SU-DHL-6 (cell line): ENCODE results near the gene RNF157.

Experiments
- H2AFZ ChIP-seq: fragments of 200-600 bp; sonication (generic); 2 replicates; pipeline ENCODE4 v1.6.1; 2014; ENCODE audit warnings: low read depth, mild to moderate bottlenecking, moderate library complexity, mixed read lengths, antibody characterized with exemption, low read length; ENCODE audit not compliant: severe bottlenecking
- H3F3A ChIP-seq: fragments of 200-600 bp; shearing (Covaris generic); 2 replicates; pipeline ENCODE4 v1.6.0; 2016; ENCODE audit warnings: antibody characterized with exemption, mild to moderate bottlenecking; ENCODE audit not compliant: insufficient read depth
- H3K27ac ChIP-seq: fragments of 200-600 bp; sonication (generic); 2 replicates; pipeline ENCODE4 v1.5.1; 2016; ENCODE audit warnings: low read depth, mild to moderate bottlenecking, low read length, moderate library complexity, mixed read lengths
- H3K27me3 ChIP-seq: fragments of 200-600 bp; sonication (generic), shearing (Covaris generic); 2 replicates; pipeline ENCODE4 v1.6.0; 2014; ENCODE audit warnings: mild to moderate bottlenecking, low read length
- H3K36me3 ChIP-seq: fragments of 200-600 bp; sonication (generic); 2 replicates; pipeline ENCODE4 v1.6.1; 2014; ENCODE audit warnings: mild to moderate bottlenecking, low read length, mixed read lengths
- H3K4me2 ChIP-seq: fragments of 300-600, 200-600 bp; shearing (Covaris generic), sonication (generic); 2 replicates; pipeline ENCODE4 v1.6.0; 2014; ENCODE audit warnings: low read length, low read depth, mild to moderate bottlenecking; ENCODE audit not compliant: poor library complexity, severe bottlenecking
- H3K4me3 ChIP-seq: fragments of 200-600 bp; sonication (generic); 2 replicates; pipeline ENCODE4 v1.5.1; 2014; ENCODE audit warnings: antibody characterized with exemption, low read length, mild to moderate bottlenecking, mixed read lengths; ENCODE audit not compliant: insufficient read depth, poor library complexity, severe bottlenecking
- H3K79me2 ChIP-seq: fragments of 200-600 bp; sonication (generic); 2 replicates; pipeline ENCODE4 v1.6.1; 2014; ENCODE audit warnings: mild to moderate bottlenecking, low read length, moderate library complexity; ENCODE audit not compliant: insufficient read depth
- H3K9ac ChIP-seq: fragments of 200-600 bp; sonication (generic); 2 replicates; pipeline ENCODE4 v1.7.0; 2014; ENCODE audit warnings: mild to moderate bottlenecking, low read length
- H3K9me2 ChIP-seq: fragments of 200-600 bp; sonication (generic); replicated peaks from 2 replicates; pipeline ENCODE4 v1.6.1; 2014; ENCODE audit warnings: low read length; ENCODE audit not compliant: insufficient read depth
- H3K9me3 ChIP-seq: fragments of 200-600 bp; sonication (generic); 2 replicates; pipeline ENCODE4 v1.6.1; 2014; ENCODE audit warnings: low read length, mixed read lengths; ENCODE audit not compliant: insufficient read depth
- H4K20me1 ChIP-seq: fragments of 200-600 bp; sonication (generic); 2 replicates; pipeline ENCODE4 v1.6.1; 2014; ENCODE audit warnings: low read depth, mild to moderate bottlenecking, antibody characterized with exemption, low read length, moderate library complexity, mixed read lengths
- CTCF ChIP-seq: fragments of 200-600 bp; sonication (generic); IDR thresholded peaks from one replicate; pipeline ENCODE4 v1.5.1; 2017; ENCODE audit warnings: antibody characterized with exemption, mild to moderate bottlenecking, low read length, moderate library complexity; ENCODE audit not compliant: insufficient read depth, poor library complexity, severe bottlenecking
- EZH2phosphoT487 ChIP-seq: fragments of 200-600 bp; sonication (generic), shearing (Covaris generic); conservative IDR thresholded peaks from 2 replicates; pipeline ENCODE4 v1.6.1; 2018; ENCODE audit warnings: mild to moderate bottlenecking, antibody characterized with exemption, low read length, moderate library complexity, mixed read lengths

The RNF157 gene

GRCh38 chr17:76157759-76158158 lies 82.5 kb downstream of the RNF157 start:
- Histone ChIP-seq H4K20me1 (no peaks in the 10 kb centered on the region), H3K27ac (no peak overlapping the region), H3K79me2 (no peaks in the 10 kb centered on the region), H3K9me2 (no peaks in the 10 kb centered on the region), H3K9ac (no peak overlapping the region), H3K9me3 (no peaks in the 10 kb centered on the region), H3K36me3 (no peaks in the 10 kb centered on the region), H2AFZ (no peak overlapping the region), H3K4me3 (no peak overlapping the region), H3F3A (no peaks in the 10 kb centered on the region), H3K27me3 (no peaks in the 10 kb centered on the region), H3K4me2 (no peak overlapping the region)
- TF ChIP-seq CTCF (no peak), EZH2phosphoT487 (no peak)

GRCh38 chr17:76156662-76156991 lies 83.7 kb downstream of the RNF157 start:
- Histone ChIP-seq H3K79me2 (no peaks in the 10 kb centered on the region), H3K36me3 (no peaks in the 10 kb centered on the region), H3K4me3 (no peak overlapping the region), H3K9me2 (no peaks in the 10 kb centered on the region), H3K4me2 (no peak overlapping the region), H3K27me3 (no peaks in the 10 kb centered on the region), H3K9me3 (no peaks in the 10 kb centered on the region), H4K20me1 (no peaks in the 10 kb centered on the region), H3F3A (no peaks in the 10 kb centered on the region), H3K27ac (no peak overlapping the region), H3K9ac (no peak overlapping the region), H2AFZ (no peak overlapping the region)
- no peak for TF ChIP-seq CTCF
- no peak for TF ChIP-seq EZH2phosphoT487

- Histone ChIP-seq H3K36me3 (no peaks in the 10 kb centered on the region), H4K20me1 (no peaks in the 10 kb centered on the region), H3K9ac (no peak overlapping the region), H3K9me2 (no peaks in the 10 kb centered on the region), H3K9me3 (no peaks in the 10 kb centered on the region), H3K27ac (no peak overlapping the region), H3K4me3 (no peak overlapping the region), H3K79me2 (no peaks in the 10 kb centered on the region), H3K4me2 (no peak overlapping the region), H3K27me3 (no peaks in the 10 kb centered on the region), H3F3A (no peaks in the 10 kb centered on the region), H2AFZ (no peak overlapping the region)
- no peak for TF ChIP-seq EZH2phosphoT487
- no peak for TF ChIP-seq CTCF
Measured at GRCh38 chr17:76155988-76156661, 84.2 kb downstream of the RNF157 start.
